Motor neuron (in vitro differentiated cells): ENCODE data around the gene CRYZL1. TPM values are rescaled to one million over a fixed set of nuclear protein-coding genes. Genes with fewer than 3 reads are reported as not detected.
A peak's percentile ranks its signal among the peaks of the same experiment; 100 is the strongest.
"Not testable (repeated sequence)": the region's sequence is repeated elsewhere in the genome, so short reads cannot be mapped to it uniquely, and the experiment has no call there.

ENCODE experiments used
- ATAC-seq, 8 experiments: fragments of 200-7000 bp; cut with Tn5 transposase; replicated peaks in 6 of 8; 2 replicates each; pipeline ENCODE4 v1.8.0; 2021; ENCODE audit warnings: mild to moderate bottlenecking in 8 of 8, moderate library complexity in 8 of 8
- H3K27ac ChIP-seq, 2 donors: fragments of 250-450 bp; sonication (Bioruptor Pico); 2 replicates each; pipeline ENCODE4 v1.9.0; 2021; ENCODE audit warnings: antibody characterized with exemption in 2 of 2, mild to moderate bottlenecking in 2 of 2, moderate library complexity in 1 of 2
- H3K4me1 ChIP-seq, 2 donors: fragments of 250-450 bp; sonication (Bioruptor Pico); replicated peaks in 1 of 2; 2 replicates each; pipeline ENCODE4 v1.6.1; 2021; ENCODE audit warnings: antibody characterized with exemption in 2 of 2, mild to moderate bottlenecking in 2 of 2, moderate library complexity in 1 of 2
- H3K4me3 ChIP-seq, 5 donors: fragments of 250-450 bp; sonication (Bioruptor Pico); 2 replicates each; pipeline ENCODE4 v1.9.0; 2021; ENCODE audit warnings: antibody characterized with exemption in 5 of 5, mild to moderate bottlenecking in 5 of 5, moderate library complexity in 4 of 5
- WGBS, 10 experiments: fragments of 450-650 bp; shearing (Covaris generic); methylation state at CpG; one replicate each; pipeline ENCODE4 v1.0.0; 2022; 5-methylcytosine and 5-hydroxymethylcytosine counted together
- in situ Hi-C, 9 experiments: fragments of 400-800 bp; cut with MboI; loops; one replicate each; pipeline ENCODE4 v1.15.0; 2021; ENCODE audit warnings: low sequenced_read_pairs in 9 of 9, low pct_unique_long_range_greater_than_20kb in 2 of 9; ENCODE audit not compliant: unreplicated experiment in 9 of 9
- total RNA-seq, 8 experiments: library from RNA; unstranded; fragments of 300-600 nt; gene quantifications; 2 replicates each; pipeline versions ENCODE4 v1.2.3 to v1.2.4, GENCODE V29; 2022

The CRYZL1 gene
- total RNA-seq, 8 experiments from 2014 or later = 27.0 to 49.3 (median 44.5) TPM

DNA sequence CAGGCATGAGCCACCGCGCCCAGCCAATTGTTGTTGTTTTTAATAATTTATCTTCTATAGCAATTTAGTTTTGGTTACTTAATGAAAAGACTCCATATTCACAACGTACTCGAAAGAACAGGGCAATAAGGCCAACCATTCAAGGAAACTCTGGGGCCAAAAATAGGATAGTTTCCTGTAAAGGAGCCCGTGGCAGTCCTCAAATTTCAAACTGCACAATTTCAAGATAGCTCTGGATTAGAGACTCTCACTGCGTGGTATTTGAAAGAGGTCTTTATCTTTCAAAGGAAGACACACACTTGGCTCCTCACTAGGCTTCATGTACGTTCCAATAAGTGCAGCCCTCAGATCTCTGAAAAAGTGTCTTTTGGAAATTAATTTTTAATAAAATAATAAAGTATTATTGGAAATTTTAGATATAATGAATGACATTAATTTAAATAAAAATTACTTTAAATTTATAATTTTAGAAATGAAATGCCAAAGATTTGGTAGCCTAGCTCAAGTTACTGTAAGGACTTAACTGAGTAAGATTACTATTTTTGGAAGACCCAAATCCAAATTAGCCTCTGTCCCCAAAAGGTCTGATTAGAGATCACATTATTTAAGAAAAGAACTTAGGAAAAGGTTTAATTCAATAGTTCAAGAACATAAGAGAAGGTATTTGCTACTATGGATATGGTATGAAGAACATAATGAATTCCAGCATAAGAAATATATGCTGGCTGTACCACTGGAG is 30.4 kb downstream of the CRYZL1 start:
- WGBS, 10 experiments = 92 to 100% (median 99%) methylated on average over 1 to 7 of the region's 7 CpGs
- Histone ChIP-seq H3K27ac (no peak overlapping the region), H3K4me1 (no peaks in the 10 kb centered on the region), H3K4me3 (no peak overlapping the region)
- no peak for ATAC-seq
- in situ Hi-C loops = no loop called here

DNA sequence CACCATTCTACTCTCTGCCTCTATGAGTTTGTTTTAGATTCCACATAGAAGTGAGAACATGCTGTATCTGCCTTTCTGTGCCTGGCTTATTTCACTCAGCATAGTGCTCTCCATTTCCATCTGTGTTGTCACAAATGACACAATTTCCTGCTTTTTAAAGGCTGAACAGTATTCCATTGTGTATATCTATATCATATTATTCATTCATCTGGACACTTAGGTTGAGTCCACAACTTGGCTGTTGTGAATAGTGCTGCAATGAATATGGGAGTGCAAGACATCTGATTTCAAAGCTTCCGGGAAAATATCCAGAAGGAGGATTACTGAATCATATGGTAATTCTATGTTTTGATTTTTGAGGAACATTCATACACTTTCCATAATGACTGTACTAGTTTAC is 33.0 kb downstream of the CRYZL1 start:
- in situ Hi-C loops = no loop called here
- no peaks in the 10 kb centered on the region for H3K4me1 ChIP-seq
- no peak overlapping the region for H3K4me3 ChIP-seq
- peak in 3 of 8 experiments; percentile 86 to 92 (median 88) for ATAC-seq
- H3K27ac ChIP-seq = no peak overlapping the region
- 0 to 100% (median 80%) methylated on average over 1 of the region's 1 CpG; no CpG with 5 or more reads in 2 of the 10 experiments for WGBS, 10 experiments

DNA sequence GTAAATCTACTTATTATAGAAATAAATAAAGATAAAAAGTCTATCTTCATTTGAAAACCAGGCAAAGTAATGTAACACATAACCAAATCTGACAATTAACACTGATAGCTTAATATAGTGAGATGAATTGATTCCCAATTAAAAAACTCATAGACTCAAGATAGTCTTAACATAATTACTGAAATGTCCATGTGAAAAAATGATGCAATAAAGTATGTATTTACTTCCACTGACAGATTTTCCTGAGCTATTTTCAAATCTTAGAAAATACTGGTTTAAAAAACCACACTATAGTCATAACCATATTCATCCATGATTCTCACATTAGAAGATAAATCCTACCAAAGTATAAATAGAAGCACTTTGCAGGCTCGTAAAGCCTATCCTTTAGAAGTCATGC is 43.5 kb downstream of the CRYZL1 start:
- in situ Hi-C loops = no loop called here
- Histone ChIP-seq H3K27ac (no peak overlapping the region), H3K4me3 (no peak overlapping the region), H3K4me1 (no peaks in the 10 kb centered on the region)
- no peak for ATAC-seq
- WGBS, 10 experiments = 0 to 100% (median 100%) methylated on average over 1 of the region's 1 CpG

DNA sequence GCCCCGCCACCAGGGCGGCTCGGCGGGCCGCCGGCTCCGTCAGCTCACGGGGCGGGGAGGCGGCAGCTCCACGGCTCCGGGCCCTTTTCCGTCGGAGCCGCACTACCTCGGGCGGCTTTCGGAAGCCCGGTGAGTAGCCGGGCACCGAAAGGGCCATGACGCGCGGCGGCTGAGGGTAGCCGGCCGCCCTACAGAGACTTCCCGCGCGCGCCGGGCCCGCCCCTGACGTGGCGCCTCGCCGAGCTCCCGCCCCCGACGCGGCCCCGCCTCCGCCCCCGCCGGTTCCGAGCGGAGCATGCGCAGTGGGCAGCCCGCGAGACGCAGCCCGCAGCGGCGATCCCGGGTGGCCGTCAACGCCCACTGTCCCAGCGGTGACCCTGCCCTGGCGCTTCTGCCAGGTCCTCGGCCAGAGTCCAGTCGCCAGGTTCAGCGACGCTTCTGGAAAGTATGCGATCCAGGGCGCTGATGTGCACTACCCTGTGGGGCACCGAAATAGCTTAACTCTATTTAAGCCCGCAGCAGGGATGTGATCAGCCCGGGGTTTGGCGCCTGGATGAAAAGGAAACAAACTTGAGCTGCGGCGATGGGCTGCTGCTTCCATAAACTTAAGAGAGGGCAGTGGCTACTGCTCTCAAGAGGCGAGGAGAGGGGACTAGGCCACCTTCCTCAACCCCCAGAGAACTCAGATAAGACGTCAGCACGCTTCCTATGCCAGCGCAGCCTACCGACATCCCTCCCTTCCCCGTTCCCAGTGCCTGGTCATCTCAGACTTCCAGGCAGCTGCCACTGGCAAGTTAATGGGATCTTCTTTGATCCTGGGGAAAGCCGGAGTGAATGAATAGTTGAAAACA is 52.8 kb downstream of the CRYZL1 start, which contains the start of gene DONSON:
Gene DONSON (minus strand): TSS at position 200 of the 851 bp plus-strand sequence. CDS start 43 bp downstream, at position 157.
- Histone ChIP-seq H3K27ac (peak within 1 kb of the TSS; percentile 62 to 91), H3K4me3 (peak within 1 kb of the TSS; percentile 62 to 100 (median 63)), H3K4me1 (peaks cover 6 to 11% of the 10 kb centered on the region in 2 donors)
- in situ Hi-C loops = no loop called here
- peak; percentile 85 to 93 (median 91) for ATAC-seq
- 0 to 15% (median 5%) methylated on average over 1 to 26 of the region's 78 CpGs; no CpG with 5 or more reads in 2 of the 10 experiments for WGBS, 10 experiments

GRCh38 chr21:33587792-33588484 is 53.6 kb downstream of the CRYZL1 start:
- H3K4me3 ChIP-seq = peak overlapping the region; percentile 62 to 100 (median 63)
- ATAC-seq = peak in 6 of 8 experiments; percentile 32 to 49 (median 43)
- H3K4me1 ChIP-seq = peaks cover 6 to 11% of the 10 kb centered on the region in 2 donors
- 0 to 10% (median 0%) methylated on average over 2 to 17 of the region's 57 CpGs; no CpG with 5 or more reads in 2 of the 10 experiments for WGBS, 10 experiments
- H3K27ac ChIP-seq = peak overlapping the region; percentile 62 to 91
- in situ Hi-C loops = no loop called here

DNA sequence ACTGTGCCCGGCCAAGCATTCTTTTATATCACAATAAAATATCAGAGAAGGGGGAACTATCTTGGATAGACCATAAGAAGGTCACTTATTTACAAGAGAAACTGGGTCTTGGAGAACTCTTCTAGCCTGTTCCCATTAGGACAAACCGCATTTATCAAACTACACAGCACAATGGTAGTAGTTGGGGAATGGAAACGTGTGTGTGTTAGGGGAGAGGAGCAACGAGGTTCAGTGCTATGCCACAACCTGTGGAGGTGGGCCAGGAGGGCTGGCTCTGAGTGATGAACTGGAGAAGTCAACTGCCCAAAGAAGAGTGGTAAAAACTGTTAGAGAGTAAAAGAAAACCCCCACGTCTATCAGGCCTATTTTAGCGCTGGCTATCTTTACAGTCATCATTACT is 54.6 kb downstream of the CRYZL1 start:
- in situ Hi-C loops = no loop called here
- Histone ChIP-seq H3K4me1 (peaks cover 6 to 11% of the 10 kb centered on the region in 2 donors), H3K4me3 (peak overlapping the region in 1 of 5 donors; percentile 62), H3K27ac (no peak overlapping the region)
- WGBS, 10 experiments = 40 to 95% (median 45%) methylated on average over 2 to 5 of the region's 6 CpGs; no CpG with 5 or more reads in 4 of the 10 experiments
- ATAC-seq = no peak

- peaks cover 6 to 9% of the 10 kb centered on the region in 2 donors for H3K4me1 ChIP-seq
- in situ Hi-C loops = no loop called here
- no peak for ATAC-seq
- no peak overlapping the region for H3K27ac ChIP-seq
- 83 to 100% (median 96%) methylated on average over 1 to 3 of the region's 3 CpGs for WGBS, 10 experiments
- no peak overlapping the region for H3K4me3 ChIP-seq
These were observed 57.1 kb downstream of the CRYZL1 start for GRCh38 chr21:33584455-33584854.

GRCh38 chr21:33578959-33579542 is 62.5 kb downstream of the CRYZL1 start:
- Histone ChIP-seq H3K4me3 (no peak overlapping the region), H3K27ac (no peak overlapping the region), H3K4me1 (no peaks in the 10 kb centered on the region)
- in situ Hi-C loops = no loop called here
- 50 to 100% (median 80%) methylated on average over 1 to 6 of the region's 7 CpGs; no CpG with 5 or more reads in 1 of the 10 experiments for WGBS, 10 experiments
- ATAC-seq = peak in 2 of 8 experiments; percentile 40 to 43

- in situ Hi-C loops = no loop called here
- Histone ChIP-seq H3K4me1 (no peaks in the 10 kb centered on the region), H3K4me3 (no peak overlapping the region), H3K27ac (no peak overlapping the region)
- ATAC-seq = peak in 1 of 8 experiments; percentile 40
- 49 to 100% (median 97%) methylated on average over 2 of the region's 2 CpGs; no CpG with 5 or more reads in 3 of the 10 experiments for WGBS, 10 experiments
These were observed 63.3 kb downstream of the CRYZL1 start for GRCh38 chr21:33578214-33578613.

- 40 to 100% (median 100%) methylated on average over 1 of the region's 2 CpGs; no CpG with 5 or more reads in 6 of the 10 experiments for WGBS, 10 experiments
- H3K4me1 ChIP-seq, H3K27ac ChIP-seq, in situ Hi-C loops, H3K4me3 ChIP-seq: not testable (repeated sequence)
- ATAC-seq = peak in 2 of 8 experiments; percentile 22 to 45
These were observed 64.8 kb downstream of the CRYZL1 start for GRCh38 chr21:33576741-33577141.

- ATAC-seq = no peak
- H3K27ac ChIP-seq = no peak overlapping the region
- in situ Hi-C loops = no loop called here
- 86 to 100% (median 94%) methylated on average over 1 to 3 of the region's 3 CpGs for WGBS, 10 experiments
- no peak overlapping the region for H3K4me3 ChIP-seq
- no peaks in the 10 kb centered on the region for H3K4me1 ChIP-seq
These were observed 69.2 kb downstream of the CRYZL1 start for GRCh38 chr21:33572350-33572749.

GRCh38 chr21:33569991-33570390 is 71.5 kb downstream of the CRYZL1 start:
- 74 to 100% (median 100%) methylated on average over 1 to 4 of the region's 5 CpGs; no CpG with 5 or more reads in 2 of the 10 experiments for WGBS, 10 experiments
- in situ Hi-C loops = no loop called here
- Histone ChIP-seq H3K4me1 (no peaks in the 10 kb centered on the region), H3K27ac (no peak overlapping the region), H3K4me3 (no peak overlapping the region)
- no peak for ATAC-seq
